ENCODE measurements around the gene PTPRD.

PTPRD gene

DNA sequence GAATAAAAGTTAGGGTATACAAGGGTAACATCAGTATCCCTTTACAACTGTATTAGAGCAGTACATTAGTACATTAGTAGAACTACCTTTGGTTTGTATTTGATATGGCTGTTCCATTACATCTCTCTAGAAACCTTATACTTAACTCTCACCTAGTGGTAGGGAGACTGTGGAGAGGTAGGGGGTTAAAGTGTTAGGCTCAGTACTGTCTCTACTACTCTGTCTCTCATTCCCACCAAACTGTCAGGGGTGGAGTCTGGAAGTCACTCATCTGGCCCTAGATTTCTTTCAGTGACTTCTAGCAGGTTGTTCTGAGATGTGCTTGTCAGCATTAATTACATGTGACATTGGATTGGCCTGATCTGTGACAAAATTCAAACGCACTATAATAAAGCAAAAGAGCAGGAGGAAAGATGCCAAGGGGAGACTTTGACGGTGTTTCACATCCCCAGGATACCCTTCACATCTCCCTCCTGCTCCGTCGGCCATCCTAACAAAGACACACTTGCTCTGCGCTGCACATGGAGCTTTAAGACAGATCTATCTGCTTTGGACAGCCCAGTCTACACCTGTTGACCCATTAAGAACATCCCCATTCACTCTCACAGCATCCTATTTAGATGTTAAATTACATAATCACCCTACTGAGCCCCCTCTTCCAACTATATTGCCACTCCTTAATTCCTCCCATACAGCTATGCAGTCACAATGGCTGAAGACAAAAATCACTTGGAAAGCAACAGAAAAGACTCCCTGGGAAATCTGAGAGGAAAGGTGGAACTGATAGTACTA, 1770.2 kb downstream of the PTPRD start:
- no peak overlapping the region for H3K27ac Mint-ChIP-seq
- no peak for ATAC-seq
- no peaks in the 10 kb centered on the region for H3K36me3 Mint-ChIP-seq
- no peaks in the 10 kb centered on the region for H3K9me3 Mint-ChIP-seq
- H3K27me3 Mint-ChIP-seq = no peaks in the 10 kb centered on the region
- no peak overlapping the region for H3K4me3 Mint-ChIP-seq
- no peaks in the 10 kb centered on the region for H3K4me1 Mint-ChIP-seq

DNA sequence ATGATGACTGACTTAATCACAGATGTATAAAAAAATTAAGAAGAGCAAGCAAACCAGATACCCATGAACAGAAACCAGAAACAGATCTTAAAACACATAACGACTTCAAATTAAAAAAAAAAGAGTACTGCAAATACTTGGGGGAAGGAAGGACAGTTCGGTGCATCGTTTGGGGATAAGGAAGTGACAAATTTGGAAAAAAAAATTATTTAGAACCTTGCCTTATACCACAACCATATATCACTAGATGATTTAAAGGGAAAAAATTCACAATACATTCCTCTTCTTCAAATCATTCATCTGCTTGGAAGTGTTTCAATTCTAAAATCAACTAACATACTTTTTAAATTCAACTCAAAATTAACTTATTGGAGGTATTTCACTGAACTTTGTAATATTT, 1774.7 kb downstream of the PTPRD start:
- no peaks in the 10 kb centered on the region for H3K27me3 Mint-ChIP-seq
- H3K36me3 Mint-ChIP-seq = no peaks in the 10 kb centered on the region
- no peak for ATAC-seq
- H3K4me3 Mint-ChIP-seq = no peak overlapping the region
- H3K27ac Mint-ChIP-seq = no peak overlapping the region
- no peaks in the 10 kb centered on the region for H3K9me3 Mint-ChIP-seq
- H3K4me1 Mint-ChIP-seq = no peaks in the 10 kb centered on the region

DNA sequence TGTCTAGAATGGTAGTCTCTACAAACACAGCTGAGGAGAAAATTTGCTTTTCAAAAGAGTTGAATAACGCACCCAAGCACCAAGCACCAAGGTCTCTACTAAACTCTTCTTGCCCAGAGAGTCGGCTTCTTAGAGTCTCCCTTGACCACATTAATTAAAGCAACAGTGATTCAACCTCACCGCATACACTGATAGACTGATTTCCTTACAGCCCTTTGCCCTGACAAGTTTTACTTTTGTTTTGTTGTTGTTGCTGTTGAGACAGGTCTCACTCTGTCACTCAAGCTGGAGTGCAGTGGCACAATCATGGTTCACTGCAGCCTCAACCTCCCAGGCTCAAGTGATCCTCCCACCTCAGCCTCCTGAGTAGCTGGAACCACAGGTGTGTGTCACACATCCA, 1777.5 kb downstream of the PTPRD start:
- Mint-ChIP-seq H3K4me3 (no peak overlapping the region), H3K9me3 (no peaks in the 10 kb centered on the region), H3K4me1 (no peaks in the 10 kb centered on the region), H3K36me3 (no peaks in the 10 kb centered on the region), H3K27me3 (no peaks in the 10 kb centered on the region), H3K27ac (no peak overlapping the region)
- no peak for ATAC-seq

DNA sequence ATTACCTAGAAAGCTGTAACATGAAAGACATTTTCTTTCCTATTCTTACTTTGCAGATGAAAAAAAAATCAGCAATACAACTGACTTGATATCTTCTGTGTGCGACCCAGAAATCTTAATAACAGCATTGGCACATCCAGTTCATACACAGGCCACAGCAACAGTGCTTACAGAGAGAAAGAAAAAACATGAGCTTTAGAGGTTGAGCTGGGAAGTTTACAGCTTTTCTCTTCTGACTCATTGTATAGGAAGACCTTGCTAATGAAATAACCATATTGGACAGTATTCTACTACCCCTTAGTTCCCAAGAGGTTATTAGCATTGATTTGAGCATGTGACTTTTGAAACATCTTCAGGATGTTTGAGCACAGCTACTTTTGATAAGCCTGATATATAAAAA, 1779.8 kb downstream of the PTPRD start:
- Mint-ChIP-seq H3K27ac (no peak overlapping the region), H3K4me3 (no peak overlapping the region), H3K9me3 (no peaks in the 10 kb centered on the region), H3K4me1 (no peaks in the 10 kb centered on the region), H3K36me3 (no peaks in the 10 kb centered on the region), H3K27me3 (no peaks in the 10 kb centered on the region)
- no peak for ATAC-seq

DNA sequence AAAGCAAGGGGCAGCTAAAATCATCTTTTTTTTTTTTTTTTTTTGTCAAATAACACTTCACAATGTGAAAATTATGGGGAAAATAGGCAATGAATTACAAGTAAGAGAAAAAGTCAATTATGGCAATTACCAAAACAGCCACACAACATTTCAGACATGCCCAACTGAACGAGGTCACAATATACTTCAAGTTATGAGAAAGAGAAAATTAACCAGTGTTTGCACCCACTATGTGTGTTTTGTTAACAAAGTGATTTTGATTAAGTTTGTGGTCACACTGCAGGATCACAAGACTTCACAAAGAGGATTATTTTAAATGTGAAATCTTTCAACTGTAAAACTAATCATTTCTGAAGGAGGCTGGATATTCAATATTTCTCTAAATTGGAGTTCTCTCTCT, 1780.4 kb downstream of the PTPRD start:
- Mint-ChIP-seq H3K27me3 (no peaks in the 10 kb centered on the region), H3K4me1 (no peaks in the 10 kb centered on the region), H3K36me3 (no peaks in the 10 kb centered on the region), H3K4me3 (no peak overlapping the region), H3K9me3 (no peaks in the 10 kb centered on the region), H3K27ac (no peak overlapping the region)
- no peak for ATAC-seq

DNA sequence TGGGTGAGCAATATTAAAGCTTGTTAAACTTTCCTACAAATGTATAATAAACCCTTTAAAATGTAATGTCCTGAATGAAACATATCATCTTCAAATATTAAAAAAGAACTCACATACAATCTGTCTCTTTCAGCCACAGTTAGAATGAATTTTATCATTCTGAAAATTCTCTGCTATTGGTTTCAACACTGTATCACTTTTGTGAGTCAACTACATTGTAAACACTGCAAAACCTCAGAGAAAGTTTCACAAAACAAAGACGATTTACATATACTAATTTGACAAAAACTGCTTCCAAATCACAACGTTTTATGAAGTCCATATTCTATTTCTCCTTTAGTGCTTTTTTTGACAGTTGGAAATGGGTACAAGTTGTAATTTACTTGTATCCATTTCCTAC, 1781.2 kb downstream of the PTPRD start:
- ATAC-seq = no peak
- H3K27ac Mint-ChIP-seq = no peak overlapping the region
- no peak overlapping the region for H3K4me3 Mint-ChIP-seq
- H3K4me1 Mint-ChIP-seq = no peaks in the 10 kb centered on the region
- peaks cover 4% of the 10 kb centered on the region for H3K9me3 Mint-ChIP-seq
- H3K36me3 Mint-ChIP-seq = no peaks in the 10 kb centered on the region
- H3K27me3 Mint-ChIP-seq = no peaks in the 10 kb centered on the region

DNA sequence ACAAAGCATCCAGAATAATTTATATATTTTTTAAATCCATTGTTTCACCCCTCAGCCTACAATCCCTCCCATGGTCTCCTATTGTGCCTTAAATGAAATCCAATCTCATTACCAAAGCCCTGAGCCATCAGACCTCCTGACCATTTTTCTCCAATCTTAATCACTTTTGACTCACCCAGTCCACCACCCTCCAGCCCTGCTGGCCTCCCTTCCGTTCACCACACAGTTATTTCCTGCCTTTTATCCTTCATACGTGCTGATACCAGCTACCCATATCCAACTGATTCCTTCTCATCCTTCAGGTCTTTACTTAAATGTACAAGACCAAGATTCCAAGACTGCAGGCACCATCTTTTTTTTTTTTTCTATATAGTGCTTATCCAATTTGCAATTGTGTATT, 1786.5 kb downstream of the PTPRD start:
- ATAC-seq = no peak
- Mint-ChIP-seq H3K4me3 (no peak overlapping the region), H3K4me1 (no peaks in the 10 kb centered on the region), H3K9me3 (peaks cover 9% of the 10 kb centered on the region), H3K36me3 (no peaks in the 10 kb centered on the region), H3K27me3 (no peaks in the 10 kb centered on the region), H3K27ac (no peak overlapping the region)

DNA sequence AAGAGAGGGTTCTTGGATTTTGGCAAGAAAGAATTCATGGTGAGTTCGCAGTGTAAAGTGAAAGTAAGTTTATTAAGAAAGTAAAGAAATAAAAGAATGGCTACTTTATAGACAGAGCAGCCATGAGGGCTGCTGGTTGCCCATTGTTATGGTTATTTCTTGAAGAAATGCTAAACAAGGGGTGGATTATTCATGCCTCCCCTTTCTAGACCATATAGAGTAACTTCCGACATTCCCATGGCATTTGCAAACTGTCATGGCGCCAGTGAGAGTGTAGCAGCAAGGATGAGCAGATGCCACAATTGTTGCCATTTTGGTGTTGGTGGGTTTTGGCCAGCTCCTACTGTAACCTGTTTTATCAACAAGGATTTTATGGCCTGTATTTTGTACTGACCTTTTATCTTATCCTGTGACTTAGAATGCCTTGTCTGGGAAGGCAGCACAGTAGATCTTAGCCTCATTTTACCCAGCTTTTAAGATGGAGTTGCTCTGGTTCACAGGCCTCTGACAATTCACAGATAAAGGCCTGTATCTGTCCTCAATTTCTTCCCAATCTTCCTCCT, 1787.1 kb downstream of the PTPRD start:
- Mint-ChIP-seq H3K4me1 (no peaks in the 10 kb centered on the region), H3K9me3 (peaks cover 9% of the 10 kb centered on the region), H3K36me3 (no peaks in the 10 kb centered on the region), H3K27me3 (no peaks in the 10 kb centered on the region), H3K4me3 (no peak overlapping the region), H3K27ac (no peak overlapping the region)
- ATAC-seq = no peak

DNA sequence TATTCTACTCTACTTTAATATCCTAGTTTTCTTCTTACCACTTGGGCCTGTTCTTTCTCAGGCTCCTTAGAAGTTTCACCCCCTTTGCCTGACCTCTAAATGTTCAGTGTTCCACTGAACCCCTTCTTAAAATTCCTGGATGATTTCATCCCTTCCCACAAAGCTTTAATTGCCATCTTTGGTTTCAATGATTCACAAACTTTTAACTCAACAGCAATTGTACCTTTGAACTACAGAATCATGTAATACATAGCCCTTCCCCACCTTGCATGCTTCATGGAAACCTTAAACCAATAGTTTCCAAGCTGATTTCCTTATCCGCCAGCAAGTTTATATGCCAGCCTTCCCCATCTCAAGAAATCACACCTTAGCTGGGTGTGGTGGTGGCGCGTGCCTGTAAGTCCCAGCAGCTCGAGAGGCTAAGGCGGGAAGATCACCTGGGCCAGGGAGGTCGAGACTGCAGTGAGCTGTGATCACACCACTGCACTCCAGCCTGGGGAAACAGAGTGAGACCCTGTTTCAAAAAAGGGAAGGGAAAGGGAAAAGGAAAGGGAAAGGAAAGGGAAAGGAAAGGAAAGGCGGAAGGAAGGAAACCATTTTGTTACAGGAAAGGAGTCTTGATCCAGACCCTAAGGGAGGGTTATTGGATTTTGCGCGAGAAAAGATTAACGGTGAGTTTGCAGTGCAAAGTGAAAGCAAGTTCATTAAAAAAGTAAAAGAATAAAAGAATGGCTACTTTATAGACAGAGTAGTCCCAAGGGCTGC, 1789.5 kb downstream of the PTPRD start:
- H3K36me3 Mint-ChIP-seq = no peaks in the 10 kb centered on the region
- no peak for ATAC-seq
- H3K4me1 Mint-ChIP-seq = no peaks in the 10 kb centered on the region
- no peak overlapping the region for H3K27ac Mint-ChIP-seq
- peaks cover 9% of the 10 kb centered on the region for H3K9me3 Mint-ChIP-seq
- H3K27me3 Mint-ChIP-seq = no peaks in the 10 kb centered on the region
- H3K4me3 Mint-ChIP-seq = no peak overlapping the region

DNA sequence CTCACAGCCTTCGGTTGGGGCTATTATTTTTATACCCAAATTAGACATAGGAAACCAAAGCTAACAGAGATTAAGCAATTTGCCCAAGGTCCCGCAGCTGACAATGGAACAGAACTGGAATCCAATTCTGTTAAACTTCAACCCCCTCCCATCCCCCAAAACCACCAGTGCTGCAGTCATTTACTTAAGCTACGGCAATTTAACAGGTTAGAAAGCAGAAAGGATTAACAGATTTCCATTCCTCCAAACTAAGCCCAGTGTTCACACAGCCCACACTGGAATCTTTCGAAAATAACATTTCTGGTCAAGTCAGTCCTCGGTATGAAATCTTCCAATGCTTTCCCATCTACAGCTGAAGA, 1790.2 kb downstream of the PTPRD start:
- Mint-ChIP-seq H3K27me3 (no peaks in the 10 kb centered on the region), H3K4me1 (no peaks in the 10 kb centered on the region), H3K27ac (no peak overlapping the region), H3K36me3 (no peaks in the 10 kb centered on the region), H3K4me3 (no peak overlapping the region), H3K9me3 (peaks cover 9% of the 10 kb centered on the region)
- no peak for ATAC-seq

DNA sequence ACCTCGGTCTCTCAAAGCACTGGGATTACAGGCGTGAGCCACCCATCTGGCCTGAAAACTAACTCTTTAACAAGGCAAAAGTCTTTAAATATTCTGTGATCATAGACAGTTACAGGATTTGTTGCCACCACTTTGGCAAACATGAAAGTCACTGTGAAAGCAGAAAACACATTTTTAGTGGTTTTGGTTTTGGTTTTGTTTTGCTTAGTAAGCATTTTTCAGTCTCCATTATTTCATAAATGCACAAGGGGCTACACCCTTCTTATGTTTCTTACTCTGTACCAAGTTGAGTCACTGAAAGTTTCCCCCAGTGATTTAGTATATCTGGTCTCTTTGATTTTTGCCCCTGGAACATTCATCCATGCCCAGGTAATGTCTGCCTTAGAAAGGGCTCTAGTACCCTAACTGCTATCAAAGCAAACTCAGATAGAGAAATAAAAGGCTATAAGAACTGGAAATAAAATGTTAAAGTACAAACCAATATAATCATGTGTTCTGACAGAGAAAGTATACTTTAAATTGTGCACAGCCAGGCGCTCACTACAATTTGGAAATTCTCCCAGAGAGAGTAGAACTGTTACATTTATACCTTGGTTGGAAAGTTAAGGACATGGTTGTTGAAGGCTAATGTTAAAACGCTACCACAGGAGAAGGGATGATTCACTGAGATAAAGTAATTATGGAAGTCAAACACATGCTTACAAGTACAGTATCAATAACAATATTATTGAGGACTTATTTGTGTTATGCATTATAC, 1790.7 kb downstream of the PTPRD start:
- no peaks in the 10 kb centered on the region for H3K36me3 Mint-ChIP-seq
- no peak overlapping the region for H3K4me3 Mint-ChIP-seq
- ATAC-seq = no peak
- no peaks in the 10 kb centered on the region for H3K4me1 Mint-ChIP-seq
- H3K27ac Mint-ChIP-seq = no peak overlapping the region
- H3K9me3 Mint-ChIP-seq = peaks cover 9% of the 10 kb centered on the region
- no peaks in the 10 kb centered on the region for H3K27me3 Mint-ChIP-seq

DNA sequence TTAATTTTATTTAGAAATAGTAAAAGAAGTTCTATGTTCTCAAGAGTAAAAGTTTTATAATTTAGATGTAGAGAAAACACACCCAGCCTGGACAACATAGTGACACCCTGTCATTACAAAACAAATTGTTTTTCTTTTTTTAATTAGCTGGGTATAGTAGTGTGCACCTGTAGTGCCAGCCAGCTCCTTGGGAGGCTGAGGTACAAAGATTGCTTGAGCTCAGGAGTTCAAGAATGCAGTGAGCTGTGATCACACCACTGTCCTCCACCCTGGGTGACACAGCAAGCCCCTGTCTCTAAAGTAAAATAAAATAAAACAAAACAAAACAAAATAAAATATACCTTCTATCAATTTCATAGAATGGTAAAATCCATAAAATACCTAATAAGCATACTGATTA, 1795.5 kb downstream of the PTPRD start:
- H3K27me3 Mint-ChIP-seq = no peaks in the 10 kb centered on the region
- peaks cover 3% of the 10 kb centered on the region for H3K9me3 Mint-ChIP-seq
- ATAC-seq = no peak
- no peak overlapping the region for H3K4me3 Mint-ChIP-seq
- H3K4me1 Mint-ChIP-seq = no peaks in the 10 kb centered on the region
- no peaks in the 10 kb centered on the region for H3K36me3 Mint-ChIP-seq
- no peak overlapping the region for H3K27ac Mint-ChIP-seq

DNA sequence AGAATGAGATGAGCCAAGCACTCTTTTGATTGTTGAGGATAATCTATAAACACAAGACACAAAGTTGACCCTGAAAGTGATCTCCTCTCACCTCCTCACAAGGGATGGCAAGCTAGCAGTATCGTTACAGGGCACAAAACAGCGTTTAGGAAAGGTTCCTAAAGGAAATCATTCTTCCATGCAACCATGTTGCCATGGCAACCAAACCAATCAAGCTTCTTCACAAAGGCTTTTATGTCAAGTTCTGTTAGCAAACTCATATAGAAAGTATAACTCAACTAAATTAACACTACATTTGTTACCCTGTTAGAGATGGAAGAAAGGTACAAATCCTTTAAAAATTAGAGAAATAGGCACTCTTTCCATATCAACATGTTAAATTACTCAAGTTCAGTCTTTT, 1796.4 kb downstream of the PTPRD start:
- Mint-ChIP-seq H3K36me3 (no peaks in the 10 kb centered on the region), H3K9me3 (peaks cover 3% of the 10 kb centered on the region), H3K4me1 (no peaks in the 10 kb centered on the region), H3K4me3 (no peak overlapping the region), H3K27me3 (no peaks in the 10 kb centered on the region), H3K27ac (no peak overlapping the region)
- no peak for ATAC-seq

DNA sequence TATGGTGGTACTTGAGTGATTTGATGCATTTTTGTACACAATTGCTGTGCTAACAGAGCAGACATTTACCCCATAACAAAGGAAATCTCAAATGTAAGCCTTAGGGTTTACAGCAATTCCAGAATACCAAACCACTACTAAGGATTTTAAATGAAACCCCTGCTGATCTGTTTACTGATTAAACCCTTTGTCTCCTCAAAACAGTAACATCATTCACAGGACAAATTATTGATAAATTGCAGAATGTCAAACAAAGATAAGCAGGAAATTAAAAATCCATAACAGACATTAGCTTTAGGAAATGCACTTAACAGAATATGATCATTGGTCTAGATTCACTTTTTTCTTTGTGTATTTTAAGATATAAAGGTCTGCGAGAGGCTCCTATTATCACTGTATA, 1796.9 kb downstream of the PTPRD start:
- Mint-ChIP-seq H3K27me3 (no peaks in the 10 kb centered on the region), H3K36me3 (no peaks in the 10 kb centered on the region), H3K4me1 (no peaks in the 10 kb centered on the region), H3K9me3 (peaks cover 3% of the 10 kb centered on the region), H3K4me3 (no peak overlapping the region), H3K27ac (no peak overlapping the region)
- no peak for ATAC-seq

DNA sequence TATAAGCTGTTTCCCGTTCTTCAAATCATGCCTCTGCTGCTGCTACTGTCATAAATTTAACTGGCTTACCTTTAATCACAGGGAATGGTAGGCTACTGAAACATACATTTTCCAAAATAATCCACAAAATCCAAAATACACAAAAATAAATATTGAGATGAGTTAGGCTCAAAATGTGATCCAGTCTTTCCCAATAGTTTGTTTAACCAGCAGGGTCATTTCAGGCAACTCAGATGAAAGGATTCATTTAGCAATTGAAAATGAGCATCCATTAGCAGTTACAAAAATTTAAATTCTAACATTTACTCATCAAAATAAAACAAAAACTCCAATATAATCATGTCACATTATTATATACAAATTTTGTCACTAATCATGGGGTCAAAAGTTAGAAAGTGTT, 1797.6 kb downstream of the PTPRD start:
- Mint-ChIP-seq H3K9me3 (peaks cover 3% of the 10 kb centered on the region), H3K36me3 (no peaks in the 10 kb centered on the region), H3K4me1 (no peaks in the 10 kb centered on the region), H3K27me3 (no peaks in the 10 kb centered on the region), H3K27ac (no peak overlapping the region), H3K4me3 (no peak overlapping the region)
- ATAC-seq = no peak
